Tibial nerve (tissue), 4 donors: ENCODE results near the gene AKT3. TPM values are rescaled to one million over a fixed set of nuclear protein-coding genes. Genes with fewer than 3 reads are reported as not detected.

Experiments used
- DNase-seq, 2 donors: peaks; one replicate each; pipeline ENCODE4 v3.0.0-alpha.2; 2019; ENCODE audit warnings: low spot score in 2 of 2
- H3K27ac ChIP-seq, 4 donors: fragments of 200-600 bp; sonication (generic) in 3 of 4; one replicate each; pipeline ENCODE4 v1.5.1; 2017 to 2019; ENCODE audit warnings: mild to moderate bottlenecking in 1 of 4
- H3K27me3 ChIP-seq, 2 donors: fragments of 200-600 bp; sonication (generic) in 1 of 2; one replicate each; pipeline versions ENCODE4 v1.5.1 to v1.6.0; 2017 to 2019
- H3K36me3 ChIP-seq, 3 donors: fragments of 200-600 bp; sonication (generic); one replicate each; pipeline ENCODE4 v1.5.1; 2018 to 2019
- H3K4me1 ChIP-seq, 4 donors: fragments of 200-600 bp; sonication (generic) in 3 of 4; one replicate each; pipeline ENCODE4 v1.5.1; 2017 to 2019
- H3K4me3 ChIP-seq, 4 donors: fragments of 200-600 bp; sonication (generic) in 3 of 4; one replicate each; pipeline ENCODE4 v1.5.1; 2017 to 2019; ENCODE audit warnings: mild to moderate bottlenecking in 1 of 4, moderate library complexity in 1 of 4
- H3K9me3 ChIP-seq, 4 donors: fragments of 200-600 bp; sonication (generic) in 3 of 4; one replicate each; pipeline ENCODE4 v1.5.1; 2017 to 2019
- CTCF ChIP-seq, 5 experiments: fragments of 200-600 bp in 3 of 5; fragments of 450-650 bp in 2 of 5; sonication (generic) in 3 of 5; IDR thresholded peaks; one replicate each; pipeline ENCODE4 v1.5.1; 2016 to 2019; ENCODE audit warnings: antibody characterized with exemption in 5 of 5, mild to moderate bottlenecking in 3 of 5, moderate library complexity in 2 of 5
- EP300 ChIP-seq, 2 donors: sonication (generic); formaldehyde crosslinking; IDR thresholded peaks; one replicate each; pipeline ENCODE4 v1.6.1; 2017; ENCODE audit warnings: antibody characterized with exemption in 2 of 2, mild to moderate bottlenecking in 1 of 2
- POLR2A ChIP-seq, 2 donors: fragments of 450-650 bp; IDR thresholded peaks; one replicate each; pipeline ENCODE4 v1.6.1; 2017; ENCODE audit warnings: antibody characterized with exemption in 2 of 2, mild to moderate bottlenecking in 2 of 2, moderate library complexity in 2 of 2
- WGBS, 2 donors: methylation state at CpG; one replicate each; pipeline ENCODE4 v1.1.5; 2018; 5-methylcytosine and 5-hydroxymethylcytosine counted together
- total RNA-seq, 4 donors: library from RNA; depleted of rRNA; stranded (reverse); fragments of >200 nt; gene quantifications; one replicate each; pipeline ENCODE4 v1.1.0, GENCODE V29; 2016

The AKT3 gene
- total RNA-seq, 4 donors from 2014 or later = 58.8 to 76.0 (median 69.2) TPM

- no peak for DNase-seq
- Histone ChIP-seq H3K27ac (no peak overlapping the region), H3K4me1 (peaks cover 0 to 32% (median 4%) of the 10 kb centered on the region in 4 donors), H3K4me3 (no peak overlapping the region), H3K27me3 (no peaks in the 10 kb centered on the region), H3K36me3 (no peaks in the 10 kb centered on the region), H3K9me3 (no peaks in the 10 kb centered on the region)
- WGBS, 2 donors = 88 to 90% methylated on average over 3 of the region's 3 CpGs
- TF ChIP-seq POLR2A (IDR thresholded peaks at IDR 0.05) (no peak), EP300 (IDR thresholded peaks at IDR 0.05) (no peak), CTCF (IDR thresholded peaks at IDR 0.05) (peak in 1 of 5 experiments; percentile 15)
These were observed 141.8 kb downstream of the AKT3 start for GRCh38 chr1:243708210-243708609.

GRCh38 chr1:243706563-243706962 lies 143.5 kb downstream of the AKT3 start:
- DNase-seq = no peak
- Histone ChIP-seq H3K4me3 (no peak overlapping the region), H3K4me1 (peaks cover 0 to 16% (median 3%) of the 10 kb centered on the region in 4 donors), H3K36me3 (no peaks in the 10 kb centered on the region), H3K27ac (no peak overlapping the region), H3K27me3 (no peaks in the 10 kb centered on the region), H3K9me3 (no peaks in the 10 kb centered on the region)
- 82 to 91% methylated on average over 2 of the region's 2 CpGs for WGBS, 2 donors
- TF ChIP-seq EP300 (IDR thresholded peaks at IDR 0.05) = no peak
- no peak for TF ChIP-seq POLR2A (IDR thresholded peaks at IDR 0.05)
- TF ChIP-seq CTCF (IDR thresholded peaks at IDR 0.05) = no peak

GRCh38 chr1:243705585-243705984 lies 144.5 kb downstream of the AKT3 start:
- WGBS, 2 donors = 89 to 91% methylated on average over 4 of the region's 4 CpGs
- no peak for TF ChIP-seq EP300 (IDR thresholded peaks at IDR 0.05)
- TF ChIP-seq CTCF (IDR thresholded peaks at IDR 0.05) = no peak
- no peak for TF ChIP-seq POLR2A (IDR thresholded peaks at IDR 0.05)
- Histone ChIP-seq H3K36me3 (no peaks in the 10 kb centered on the region), H3K4me1 (peaks cover 0 to 7% (median 0%) of the 10 kb centered on the region in 4 donors), H3K9me3 (no peaks in the 10 kb centered on the region), H3K27ac (no peak overlapping the region), H3K4me3 (no peak overlapping the region), H3K27me3 (no peaks in the 10 kb centered on the region)
- DNase-seq = no peak

- no peaks in the 10 kb centered on the region for H3K27me3 ChIP-seq
- no peak overlapping the region for H3K27ac ChIP-seq
- TF ChIP-seq EP300 (IDR thresholded peaks at IDR 0.05) (no peak), POLR2A (IDR thresholded peaks at IDR 0.05) (no peak), CTCF (IDR thresholded peaks at IDR 0.05) (no peak)
- WGBS, 2 donors = 97% methylated on average over 3 of the region's 3 CpGs
- no peaks in the 10 kb centered on the region for H3K9me3 ChIP-seq
- no peak overlapping the region for H3K4me3 ChIP-seq
- DNase-seq = no peak
- H3K4me1 ChIP-seq = no peaks in the 10 kb centered on the region
- no peaks in the 10 kb centered on the region for H3K36me3 ChIP-seq
These were observed 148.2 kb downstream of the AKT3 start for GRCh38 chr1:243701872-243702271.

- Histone ChIP-seq H3K4me3 (no peak overlapping the region), H3K27ac (no peak overlapping the region), H3K9me3 (no peaks in the 10 kb centered on the region), H3K27me3 (no peaks in the 10 kb centered on the region), H3K4me1 (no peaks in the 10 kb centered on the region), H3K36me3 (peaks cover 0 to 4% (median 0%) of the 10 kb centered on the region in 3 donors)
- TF ChIP-seq EP300 (IDR thresholded peaks at IDR 0.05) (no peak), CTCF (IDR thresholded peaks at IDR 0.05) (no peak), POLR2A (IDR thresholded peaks at IDR 0.05) (no peak)
- DNase-seq = no peak
- 45 to 56% methylated on average over 1 of the region's 1 CpG for WGBS, 2 donors
These were observed 156.2 kb downstream of the AKT3 start for GRCh38 chr1:243693800-243694199.
